Right lobe of liver (tissue), 4 donors: ENCODE results near the gene IRF5.

Experiments
- POLR2A ChIP-seq: fragments of 450-650 bp; IDR thresholded peaks from one replicate; pipeline ENCODE4 v1.6.1; 2017; ENCODE audit warnings: antibody characterized with exemption, mild to moderate bottlenecking
- TF ChIP-seq, protein P1 (sequence below), 4 donors: fragments of 200-600 bp in 3 of 4; fragments of 450-650 bp in 1 of 4; IDR thresholded peaks; one replicate each; pipeline versions ENCODE4 v1.5.1 to v1.8.0; 2016 to 2022; ENCODE audit warnings: antibody characterized with exemption in 4 of 4, mild to moderate bottlenecking in 2 of 4
- donor health status: DM: no; HTN: no; CAD: no.
- donor health status: DM: no; HTN: no; CAD: no.
- donor health status: DM: no; HTN: yes; CAD: no.

DNA sequence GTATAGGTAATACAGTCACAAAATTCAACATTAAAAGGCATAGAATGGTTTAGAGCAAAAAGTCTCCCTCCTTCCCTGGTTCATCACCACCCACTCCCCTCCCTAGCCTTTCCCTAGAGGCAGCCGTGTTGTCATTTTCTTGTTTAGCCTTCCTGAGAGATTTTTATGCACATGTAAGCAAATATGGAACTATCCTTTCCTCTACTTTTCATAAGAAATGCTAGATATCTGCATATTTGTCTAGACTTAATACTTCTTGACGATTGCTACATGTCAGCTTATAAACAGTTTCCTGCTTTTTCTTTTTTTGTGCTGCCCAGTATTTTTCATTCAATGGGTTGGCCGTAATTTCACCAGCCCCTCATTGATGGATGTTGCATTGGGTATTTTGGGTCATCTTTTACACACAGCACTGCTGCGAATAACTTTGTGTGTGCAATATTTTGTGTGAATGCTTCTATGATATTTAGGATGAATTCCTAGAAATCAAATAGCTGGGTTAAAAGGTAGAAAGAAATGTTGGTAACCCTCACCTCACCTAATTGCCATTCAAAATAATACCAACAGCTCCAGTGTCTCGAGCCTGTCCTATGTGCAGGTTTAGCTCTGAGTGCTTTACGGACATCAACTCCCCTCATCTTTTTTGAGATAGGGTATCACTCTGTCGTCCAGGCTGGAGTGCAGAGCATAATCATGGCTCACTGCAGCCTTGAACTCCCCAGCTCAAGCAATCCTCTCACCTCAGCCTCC, 6.9 kb downstream of the IRF5 start:
- no peak for TF ChIP-seq POLR2A
- TF ChIP-seq, protein P1, sequence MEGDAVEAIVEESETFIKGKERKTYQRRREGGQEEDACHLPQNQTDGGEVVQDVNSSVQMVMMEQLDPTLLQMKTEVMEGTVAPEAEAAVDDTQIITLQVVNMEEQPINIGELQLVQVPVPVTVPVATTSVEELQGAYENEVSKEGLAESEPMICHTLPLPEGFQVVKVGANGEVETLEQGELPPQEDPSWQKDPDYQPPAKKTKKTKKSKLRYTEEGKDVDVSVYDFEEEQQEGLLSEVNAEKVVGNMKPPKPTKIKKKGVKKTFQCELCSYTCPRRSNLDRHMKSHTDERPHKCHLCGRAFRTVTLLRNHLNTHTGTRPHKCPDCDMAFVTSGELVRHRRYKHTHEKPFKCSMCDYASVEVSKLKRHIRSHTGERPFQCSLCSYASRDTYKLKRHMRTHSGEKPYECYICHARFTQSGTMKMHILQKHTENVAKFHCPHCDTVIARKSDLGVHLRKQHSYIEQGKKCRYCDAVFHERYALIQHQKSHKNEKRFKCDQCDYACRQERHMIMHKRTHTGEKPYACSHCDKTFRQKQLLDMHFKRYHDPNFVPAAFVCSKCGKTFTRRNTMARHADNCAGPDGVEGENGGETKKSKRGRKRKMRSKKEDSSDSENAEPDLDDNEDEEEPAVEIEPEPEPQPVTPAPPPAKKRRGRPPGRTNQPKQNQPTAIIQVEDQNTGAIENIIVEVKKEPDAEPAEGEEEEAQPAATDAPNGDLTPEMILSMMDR (IDR thresholded peaks at IDR 0.05) = no peak
